Adipocyte (in vitro differentiated cells): ENCODE results near the gene PLCG1.

ENCODE experiments used
- DNase-seq: peaks from one replicate; pipeline ENCODE4 v3.0.0-alpha.2; 2015; ENCODE audit warnings: low read depth
- H3K27me3 ChIP-seq: replicated peaks from 2 replicates; pipeline ENCODE4 v1.7.0; 2013; ENCODE audit warnings: mild to moderate bottlenecking, low read length, moderate library complexity; ENCODE audit not compliant: control insufficient read depth, insufficient read depth
- H3K36me3 ChIP-seq: 2 replicates; pipeline ENCODE4 v1.7.0; 2013; ENCODE audit warnings: low read length, mild to moderate bottlenecking, moderate library complexity; ENCODE audit not compliant: control insufficient read depth, insufficient read depth, severe bottlenecking
- H3K4me1 ChIP-seq: 2 replicates; pipeline ENCODE4 v1.7.0; 2013; ENCODE audit warnings: mild to moderate bottlenecking, low read length, moderate library complexity; ENCODE audit not compliant: control insufficient read depth, insufficient read depth
- H3K4me3 ChIP-seq: 2 replicates; pipeline ENCODE4 v1.7.0; 2013; ENCODE audit warnings: mild to moderate bottlenecking, low read length, moderate library complexity
- H3K9ac ChIP-seq: 2 replicates; pipeline ENCODE4 v1.7.0; 2013; ENCODE audit warnings: mild to moderate bottlenecking, low read length, moderate library complexity
- H3K9me3 ChIP-seq: 2 replicates; pipeline ENCODE4 v1.7.0; 2013; ENCODE audit warnings: mild to moderate bottlenecking, low read length, moderate library complexity; ENCODE audit not compliant: control insufficient read depth

Gene PLCG1

DNA sequence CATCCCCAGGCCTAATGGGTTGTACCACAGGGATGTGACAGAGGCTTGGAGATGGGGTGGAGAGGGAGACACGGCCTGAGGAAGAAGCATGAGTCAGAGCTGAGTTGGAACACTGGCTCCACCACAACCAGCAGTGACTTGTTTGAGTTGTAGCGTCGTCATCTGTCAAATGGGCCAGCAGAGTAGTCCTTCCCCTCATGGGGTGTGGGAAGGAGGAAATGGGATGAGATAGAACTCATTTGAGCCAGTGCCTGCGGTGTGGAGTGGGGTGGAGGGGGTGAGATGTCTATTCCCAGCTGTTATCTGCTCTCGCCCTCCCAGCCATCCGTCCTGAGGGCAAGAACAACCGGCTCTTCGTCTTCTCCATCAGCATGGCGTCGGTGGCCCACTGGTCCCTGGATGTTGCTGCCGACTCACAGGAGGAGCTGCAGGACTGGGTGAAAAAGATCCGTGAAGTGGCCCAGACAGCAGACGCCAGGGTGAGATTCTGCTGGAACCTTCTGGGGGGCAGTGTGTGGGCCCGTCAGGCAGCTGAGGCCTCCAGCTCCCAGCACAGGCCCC, 32.5 kb downstream of the PLCG1 start:
- H3K4me1 ChIP-seq = peaks cover 27% of the 10 kb centered on the region
- no peaks in the 10 kb centered on the region for H3K9me3 ChIP-seq
- peaks cover 84% of the 10 kb centered on the region for H3K36me3 ChIP-seq
- H3K9ac ChIP-seq = no peak overlapping the region
- no peak for DNase-seq
- H3K4me3 ChIP-seq = no peak overlapping the region
- no peaks in the 10 kb centered on the region for H3K27me3 ChIP-seq

DNA sequence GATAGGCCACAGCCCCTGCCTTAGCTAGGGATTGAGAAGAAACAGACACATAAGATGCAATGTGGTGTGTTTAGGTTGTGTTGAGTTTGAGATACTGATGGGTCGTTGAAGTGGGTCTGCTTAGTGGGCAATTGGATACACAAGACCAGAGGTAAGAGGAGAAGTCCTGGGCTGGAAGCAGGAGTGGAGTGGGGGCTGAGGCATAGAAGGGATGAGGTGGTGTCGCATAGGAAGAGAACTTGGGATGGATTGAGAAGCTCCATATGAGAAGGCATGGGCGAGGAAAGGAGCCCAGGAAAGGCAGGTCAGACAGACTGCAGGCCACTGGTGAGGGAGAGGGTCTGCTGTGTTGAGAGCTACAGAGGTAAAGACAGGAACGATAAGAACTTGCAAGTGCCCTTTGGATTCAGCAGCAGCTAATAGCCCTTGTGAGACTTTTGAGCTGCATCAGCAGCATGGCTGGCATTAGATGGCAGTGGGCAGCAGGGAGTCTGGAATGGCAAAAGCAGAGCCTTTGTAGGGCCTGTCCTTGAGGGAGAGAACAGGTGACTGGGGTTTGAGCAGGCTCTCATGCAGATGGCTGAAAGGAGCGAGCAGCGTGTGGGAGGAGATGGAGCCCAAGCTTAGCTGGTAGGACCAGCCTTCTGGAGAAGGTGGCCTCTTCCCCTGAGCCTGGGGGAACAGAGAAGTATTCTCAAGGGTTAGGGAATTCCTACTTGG, 33.2 kb downstream of the PLCG1 start:
- Histone ChIP-seq H3K9ac (no peak overlapping the region), H3K27me3 (no peaks in the 10 kb centered on the region), H3K9me3 (no peaks in the 10 kb centered on the region), H3K4me3 (no peak overlapping the region), H3K4me1 (peaks cover 32% of the 10 kb centered on the region), H3K36me3 (peaks cover 80% of the 10 kb centered on the region)
- no peak for DNase-seq

DNA sequence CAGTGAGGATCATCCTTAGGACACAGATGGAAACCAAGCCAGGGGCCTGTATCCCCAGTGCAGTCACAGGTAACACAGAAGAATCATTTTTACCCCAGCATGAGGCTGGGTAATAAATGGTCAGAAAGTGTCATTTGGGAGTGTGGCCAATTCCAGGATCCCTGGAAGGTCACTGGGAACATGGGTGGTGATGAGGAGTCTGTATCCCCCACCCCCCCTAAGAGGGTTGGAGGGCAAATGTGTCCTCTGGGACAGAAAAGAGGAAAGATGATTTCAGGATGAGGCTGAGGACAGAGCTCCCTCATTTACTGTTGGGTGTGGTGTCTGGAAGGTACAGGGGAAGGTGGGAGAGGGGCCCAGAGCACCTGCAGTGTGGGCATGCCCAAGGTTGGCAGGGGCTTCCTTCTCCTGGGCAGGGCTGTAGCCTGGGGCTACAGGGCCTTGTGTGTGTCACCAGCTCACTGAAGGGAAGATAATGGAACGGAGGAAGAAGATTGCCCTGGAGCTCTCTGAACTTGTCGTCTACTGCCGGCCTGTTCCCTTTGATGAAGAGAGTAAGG, 34.5 kb downstream of the PLCG1 start:
- Histone ChIP-seq H3K9ac (peak overlapping the region; percentile 69), H3K4me3 (no peak overlapping the region), H3K9me3 (no peaks in the 10 kb centered on the region), H3K27me3 (no peaks in the 10 kb centered on the region), H3K36me3 (peaks cover 77% of the 10 kb centered on the region), H3K4me1 (peaks cover 45% of the 10 kb centered on the region)
- no peak for DNase-seq

DNA sequence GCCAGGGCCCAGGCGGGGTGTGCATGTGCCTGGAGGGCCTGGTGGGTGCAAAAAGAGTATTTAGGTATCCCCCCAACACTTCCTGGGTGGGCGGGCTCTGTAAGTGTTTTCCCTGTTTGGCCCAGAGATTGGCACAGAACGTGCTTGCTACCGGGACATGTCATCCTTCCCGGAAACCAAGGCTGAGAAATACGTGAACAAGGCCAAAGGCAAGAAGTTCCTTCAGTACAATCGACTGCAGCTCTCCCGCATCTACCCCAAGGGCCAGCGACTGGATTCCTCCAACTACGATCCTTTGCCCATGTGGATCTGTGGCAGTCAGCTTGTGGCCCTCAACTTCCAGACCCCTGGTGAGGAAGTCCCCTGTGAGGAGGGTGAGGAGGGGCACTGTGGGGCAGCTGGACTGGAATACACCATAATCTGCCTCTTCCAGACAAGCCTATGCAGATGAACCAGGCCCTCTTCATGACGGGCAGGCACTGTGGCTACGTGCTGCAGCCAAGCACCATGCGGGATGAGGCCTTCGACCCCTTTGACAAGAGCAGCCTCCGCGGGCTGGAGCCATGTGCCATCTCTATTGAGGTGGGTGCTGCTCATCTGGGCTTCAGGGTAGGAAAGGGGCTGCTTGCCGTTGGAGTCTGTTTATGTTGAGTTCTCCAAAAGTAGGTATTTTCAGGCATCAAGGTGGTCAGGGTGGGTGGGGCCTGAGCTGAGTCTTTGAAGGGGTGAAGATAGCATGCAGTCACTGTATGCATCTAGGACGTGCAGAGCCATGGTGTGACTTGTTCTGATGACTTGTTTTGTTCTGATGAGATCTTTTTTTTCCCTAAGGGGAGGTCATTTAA, 35.2 kb downstream of the PLCG1 start:
- Histone ChIP-seq H3K4me1 (peaks cover 52% of the 10 kb centered on the region), H3K9ac (peak overlapping the region; percentile 69), H3K9me3 (no peaks in the 10 kb centered on the region), H3K36me3 (peaks cover 73% of the 10 kb centered on the region), H3K27me3 (no peaks in the 10 kb centered on the region), H3K4me3 (peak overlapping the region; percentile 22)
- DNase-seq = no peak

DNA sequence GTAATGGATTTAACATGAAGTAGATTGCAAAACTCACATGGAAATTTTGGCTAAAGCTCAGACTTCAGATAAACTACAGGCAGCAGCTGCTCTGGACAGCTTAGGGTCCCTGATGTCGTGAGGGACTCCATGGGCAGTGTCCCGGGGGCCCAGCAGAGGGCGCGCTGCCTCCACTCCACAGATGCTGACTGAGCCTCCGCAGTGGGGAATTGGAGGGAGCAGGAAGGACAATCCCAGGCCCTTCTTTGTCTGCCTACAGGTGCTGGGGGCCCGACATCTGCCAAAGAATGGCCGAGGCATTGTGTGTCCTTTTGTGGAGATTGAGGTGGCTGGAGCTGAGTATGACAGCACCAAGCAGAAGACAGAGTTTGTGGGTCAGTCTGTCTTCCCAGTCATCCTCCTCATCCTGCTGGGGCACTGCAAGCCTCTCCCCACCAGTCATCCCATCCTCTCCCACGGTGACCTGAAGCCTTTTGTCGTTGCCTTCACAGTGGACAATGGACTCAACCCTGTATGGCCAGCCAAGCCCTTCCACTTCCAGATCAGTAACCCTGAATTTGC, 35.9 kb downstream of the PLCG1 start:
- H3K36me3 ChIP-seq = peaks cover 68% of the 10 kb centered on the region
- H3K4me3 ChIP-seq = no peak overlapping the region

DNA sequence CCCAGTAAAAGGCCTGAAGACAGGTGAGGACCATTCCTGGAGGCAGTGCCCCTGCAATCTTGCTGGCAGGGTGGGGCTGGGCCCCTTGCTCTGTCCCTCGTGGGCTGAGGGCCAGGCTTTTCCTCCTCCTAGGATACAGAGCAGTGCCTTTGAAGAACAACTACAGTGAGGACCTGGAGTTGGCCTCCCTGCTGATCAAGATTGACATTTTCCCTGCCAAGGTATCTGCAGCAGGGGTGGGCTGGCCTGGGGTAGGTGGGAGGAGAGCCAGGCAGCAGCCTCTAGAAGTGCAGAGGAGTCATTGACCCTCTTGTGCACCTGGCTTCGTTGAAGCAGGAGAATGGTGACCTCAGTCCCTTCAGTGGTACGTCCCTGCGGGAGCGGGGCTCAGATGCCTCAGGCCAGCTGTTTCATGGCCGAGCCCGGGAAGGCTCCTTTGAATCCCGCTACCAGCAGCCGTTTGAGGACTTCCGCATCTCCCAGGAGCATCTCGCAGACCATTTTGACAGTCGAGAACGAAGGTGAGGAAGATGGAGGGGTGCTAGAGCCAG, 36.5 kb downstream of the PLCG1 start:
- peaks cover 65% of the 10 kb centered on the region for H3K4me1 ChIP-seq

More for the DNA sequence above, 35.9 kb downstream of the PLCG1 start:
- Histone ChIP-seq H3K9me3 (no peaks in the 10 kb centered on the region), H3K9ac (peak overlapping the region; percentile 39), H3K4me1 (peaks cover 59% of the 10 kb centered on the region), H3K27me3 (no peaks in the 10 kb centered on the region)
- peak; percentile 91 for DNase-seq

DNA sequence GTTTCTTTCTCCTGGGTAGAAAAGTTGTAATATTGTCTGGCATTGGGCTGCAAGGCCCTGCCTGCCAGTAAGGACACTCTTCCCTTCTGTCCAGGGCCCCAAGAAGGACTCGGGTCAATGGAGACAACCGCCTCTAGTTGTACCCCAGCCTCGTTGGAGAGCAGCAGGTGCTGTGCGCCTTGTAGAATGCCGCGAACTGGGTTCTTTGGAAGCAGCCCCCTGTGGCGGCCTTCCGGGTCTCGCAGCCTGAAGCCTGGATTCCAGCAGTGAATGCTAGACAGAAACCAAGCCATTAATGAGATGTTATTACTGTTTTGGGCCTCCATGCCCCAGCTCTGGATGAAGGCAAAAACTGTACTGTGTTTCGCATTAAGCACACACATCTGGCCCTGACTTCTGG, 37.0 kb downstream of the PLCG1 start:
- DNase-seq = no peak
- no peaks in the 10 kb centered on the region for H3K27me3 ChIP-seq
- no peaks in the 10 kb centered on the region for H3K9me3 ChIP-seq
- H3K9ac ChIP-seq = peak overlapping the region; percentile 39
- peaks cover 65% of the 10 kb centered on the region for H3K4me1 ChIP-seq
- peaks cover 57% of the 10 kb centered on the region for H3K36me3 ChIP-seq
- H3K4me3 ChIP-seq = no peak overlapping the region

More for the DNA sequence above, 36.5 kb downstream of the PLCG1 start:
- Histone ChIP-seq H3K36me3 (peaks cover 62% of the 10 kb centered on the region), H3K9me3 (no peaks in the 10 kb centered on the region), H3K4me3 (no peak overlapping the region), H3K9ac (peak overlapping the region; percentile 39), H3K27me3 (no peaks in the 10 kb centered on the region)
- no peak for DNase-seq

DNA sequence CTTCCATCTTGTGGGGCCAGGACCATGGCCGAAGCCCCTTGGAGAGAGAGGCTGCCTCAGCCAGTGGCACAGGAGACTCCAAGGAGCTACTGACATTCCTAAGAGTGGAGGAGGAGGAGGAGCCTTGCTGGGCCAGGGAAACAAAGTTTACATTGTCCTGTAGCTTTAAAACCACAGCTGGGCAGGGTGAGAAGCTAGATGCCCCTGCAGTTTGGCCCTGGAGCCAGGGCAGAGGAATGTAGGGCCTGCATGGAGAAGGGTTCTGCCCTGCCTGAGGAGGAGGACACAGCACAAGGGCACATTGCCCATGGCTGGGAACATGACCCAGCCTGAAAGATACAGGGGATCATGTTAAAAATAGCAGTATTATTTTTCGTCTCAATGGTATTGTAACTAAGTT, 37.4 kb downstream of the PLCG1 start:
- Histone ChIP-seq H3K9ac (peak overlapping the region; percentile 39), H3K27me3 (no peaks in the 10 kb centered on the region), H3K4me1 (peaks cover 65% of the 10 kb centered on the region), H3K4me3 (no peak overlapping the region), H3K9me3 (no peaks in the 10 kb centered on the region), H3K36me3 (peaks cover 54% of the 10 kb centered on the region)
- peak; percentile 47 for DNase-seq

DNA sequence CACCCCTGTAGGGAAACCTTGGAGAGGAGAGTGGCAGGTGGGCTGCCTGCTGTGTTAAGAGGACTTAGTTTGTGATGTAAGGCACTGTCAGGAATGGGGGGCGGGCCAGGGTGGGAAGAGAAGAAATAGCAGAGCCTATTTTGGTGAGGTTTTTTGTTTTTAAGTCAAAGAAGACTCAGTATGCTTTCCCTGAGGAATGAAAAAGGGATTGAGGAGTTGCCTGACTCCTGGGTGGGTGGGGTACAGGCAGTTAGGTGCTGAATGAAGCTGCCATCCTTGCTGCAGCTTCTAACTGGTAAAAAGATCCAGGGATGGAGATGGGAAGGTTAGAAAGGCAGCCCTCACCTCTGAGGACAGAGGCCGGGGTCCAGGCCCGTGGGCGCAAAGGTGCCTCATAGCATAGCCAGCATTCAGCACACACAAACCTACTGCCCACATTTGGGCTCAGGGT, 37.9 kb downstream of the PLCG1 start:
- H3K9ac ChIP-seq = peak overlapping the region; percentile 39
- peaks cover 50% of the 10 kb centered on the region for H3K36me3 ChIP-seq
- no peaks in the 10 kb centered on the region for H3K9me3 ChIP-seq
- H3K4me3 ChIP-seq = no peak overlapping the region
- no peak for DNase-seq
- H3K4me1 ChIP-seq = peaks cover 65% of the 10 kb centered on the region
- no peaks in the 10 kb centered on the region for H3K27me3 ChIP-seq

DNA sequence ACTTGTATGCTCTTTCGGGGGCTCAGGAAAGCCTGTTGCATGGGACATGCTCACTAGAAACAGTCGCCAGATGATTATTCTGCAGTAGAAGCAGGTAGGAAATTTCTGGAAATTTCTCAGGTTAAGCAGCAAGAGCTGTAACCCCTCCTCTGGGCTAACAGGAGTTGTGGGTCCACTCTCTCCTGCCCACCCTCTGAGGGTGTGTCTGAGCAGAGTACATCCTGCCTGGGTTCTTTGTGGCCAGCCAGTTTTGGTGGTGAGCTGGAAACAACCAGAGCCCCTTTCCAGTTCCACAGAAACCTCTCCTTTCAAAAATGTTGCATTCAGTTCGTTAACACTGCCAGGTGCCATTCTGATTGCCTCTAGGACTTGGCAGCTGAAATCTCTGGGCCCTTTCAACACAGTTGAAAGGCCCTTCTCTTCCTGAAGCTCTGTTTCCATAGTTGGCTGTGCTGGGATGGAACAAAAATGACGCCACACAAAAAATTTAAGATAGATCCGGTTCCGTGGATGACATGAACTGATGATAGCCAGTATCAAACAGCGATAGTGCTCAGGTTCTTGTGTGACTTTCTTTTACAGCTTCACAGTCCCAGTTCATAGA, 38.5 kb downstream of the PLCG1 start:
- Histone ChIP-seq H3K9me3 (no peaks in the 10 kb centered on the region), H3K9ac (peak overlapping the region; percentile 39), H3K4me3 (no peak overlapping the region), H3K36me3 (peaks cover 49% of the 10 kb centered on the region), H3K27me3 (no peaks in the 10 kb centered on the region), H3K4me1 (peaks cover 65% of the 10 kb centered on the region)
- DNase-seq = no peak
